H1 (cell line): ENCODE results near the gene EGFR. TPM values are rescaled to one million over a fixed set of nuclear protein-coding genes. Genes with fewer than 3 reads are reported as not detected.

Experiments
- CHD1 ChIP-seq: IDR thresholded peaks from 2 replicates; pipeline ENCODE4 v1.6.1; 2012; ENCODE audit warnings: low read depth, low read length, improper control_type of control experiment
- JUN ChIP-seq: IDR thresholded peaks from 2 replicates; pipeline ENCODE4 v1.6.1; 2011; ENCODE audit warnings: low read depth, mild to moderate bottlenecking, improper control_type of control experiment, low read length
- polyA plus RNA-seq, 7 experiments: library from polyadenylated mRNA; depleted of rRNA in 3 of 7; stranded (reverse) in 5 of 7; unstranded in 2 of 7; fragments of >200 nt in 5 of 7; fragments of 200-250 nt in 2 of 7; gene quantifications; 1 replicate in 5 of 7; 2 replicates in 1 of 7; 4 replicates in 1 of 7; pipeline versions ENCODE4 v1.2.1 to v1.2.3, GENCODE V29; 2011 to 2013; ENCODE audit warnings: missing spikeins in 2 of 7, mixed read lengths in 2 of 7
- total RNA-seq: library from RNA; stranded (reverse); fragmentation: NEBNext Ultra II Directional; extraction: Animal tissue kit (Norgen Biotek cat#: 25700); gene quantifications from 2 replicates; pipeline ENCODE4 v1.2.1, GENCODE V29; 2021

Gene EGFR
- total and polyA plus RNA-seq, 2 of the 8 experiments (the other 6 are each of a cell fraction or from before 2014, with no cell fraction given) = 1.9 to 5.8 TPM

- TF ChIP-seq CHD1 (no peak), JUN (no peak)
Measured at GRCh38 chr7:55260171-55260570, 241.4 kb downstream of the EGFR start (continued).
